ENCODE results near the gene GPSM1.
"Not testable (repeated sequence)": the region's sequence is repeated elsewhere in the genome, so short reads cannot be mapped to it uniquely, and the experiment has no call there.

Gene GPSM1

DNA sequence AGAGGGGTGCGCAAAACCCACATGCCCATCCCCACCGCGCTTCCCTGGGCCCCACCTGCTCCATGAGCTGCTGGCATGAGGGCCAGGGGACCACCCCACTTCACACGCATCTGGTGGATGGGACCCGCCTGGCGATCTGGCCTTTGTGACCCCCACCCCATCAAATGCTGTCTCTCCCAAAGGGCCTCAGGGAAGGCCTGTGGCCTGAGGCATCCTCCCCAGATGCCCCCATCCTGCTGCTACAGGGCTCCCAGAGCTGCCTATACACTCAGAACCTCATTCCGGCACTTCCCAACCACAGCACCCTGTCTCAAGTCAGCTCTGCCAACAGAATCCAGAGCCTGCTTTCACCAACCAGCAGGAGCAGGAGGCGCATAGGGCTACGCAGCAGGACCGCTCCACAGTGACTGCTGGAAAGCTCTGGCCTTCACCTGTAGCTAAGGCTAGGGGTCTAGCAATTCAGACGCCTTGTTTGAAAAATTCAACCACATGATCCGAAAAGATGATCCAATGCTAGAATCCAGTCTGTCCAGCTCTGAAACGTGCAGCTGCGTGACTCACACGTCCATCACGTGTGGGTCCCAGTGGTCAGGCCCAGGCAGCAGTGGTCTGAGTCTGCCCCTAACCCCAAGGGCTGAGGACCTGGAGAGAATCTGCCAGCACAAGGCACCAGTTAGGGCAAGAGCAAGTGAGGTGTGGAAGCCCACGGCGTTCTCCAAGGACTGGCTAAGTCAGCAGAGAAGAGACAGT is 74.0 kb downstream of the GPSM1 start:
- peak; percentile 4 for DNase-seq

DNA sequence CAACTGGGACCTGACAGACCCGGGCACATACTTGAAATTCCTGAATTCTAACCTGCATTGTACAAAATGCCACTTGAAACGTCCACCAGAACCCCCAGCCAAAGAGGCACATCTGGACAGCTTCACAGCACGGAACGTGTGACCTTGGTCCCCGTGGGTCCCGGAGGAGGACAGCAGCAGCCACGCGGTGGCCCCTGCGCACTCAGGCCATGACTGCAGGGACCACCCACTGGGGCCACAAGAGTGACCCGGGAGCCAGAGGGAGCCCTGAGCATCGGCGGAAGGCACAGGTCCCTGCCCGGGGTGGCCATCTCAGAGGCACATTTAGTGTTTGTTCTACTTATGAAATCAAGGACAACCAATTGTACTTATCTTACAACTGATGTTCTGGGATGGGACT is 74.7 kb downstream of the GPSM1 start:
- DNase-seq, result no peak

DNA sequence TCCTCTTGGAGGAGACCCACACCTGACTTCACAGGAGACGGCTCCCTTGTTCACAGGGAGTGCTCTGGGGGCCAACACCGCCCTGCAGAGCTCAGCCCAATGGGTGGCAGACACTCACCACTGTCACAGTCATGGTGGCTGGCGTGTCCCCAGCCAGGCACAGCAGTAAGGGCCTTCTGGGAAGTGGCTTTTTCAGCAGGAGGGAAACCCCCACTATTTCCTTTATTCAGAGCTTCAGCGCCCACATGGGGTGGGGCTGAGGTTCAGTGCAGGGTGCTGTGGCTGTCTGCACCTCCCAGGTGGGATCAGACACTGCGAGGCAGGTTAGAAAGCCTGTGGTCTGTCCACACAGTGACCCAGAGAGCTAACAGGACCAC is 76.2 kb downstream of the GPSM1 start:
- no peak for DNase-seq

DNA sequence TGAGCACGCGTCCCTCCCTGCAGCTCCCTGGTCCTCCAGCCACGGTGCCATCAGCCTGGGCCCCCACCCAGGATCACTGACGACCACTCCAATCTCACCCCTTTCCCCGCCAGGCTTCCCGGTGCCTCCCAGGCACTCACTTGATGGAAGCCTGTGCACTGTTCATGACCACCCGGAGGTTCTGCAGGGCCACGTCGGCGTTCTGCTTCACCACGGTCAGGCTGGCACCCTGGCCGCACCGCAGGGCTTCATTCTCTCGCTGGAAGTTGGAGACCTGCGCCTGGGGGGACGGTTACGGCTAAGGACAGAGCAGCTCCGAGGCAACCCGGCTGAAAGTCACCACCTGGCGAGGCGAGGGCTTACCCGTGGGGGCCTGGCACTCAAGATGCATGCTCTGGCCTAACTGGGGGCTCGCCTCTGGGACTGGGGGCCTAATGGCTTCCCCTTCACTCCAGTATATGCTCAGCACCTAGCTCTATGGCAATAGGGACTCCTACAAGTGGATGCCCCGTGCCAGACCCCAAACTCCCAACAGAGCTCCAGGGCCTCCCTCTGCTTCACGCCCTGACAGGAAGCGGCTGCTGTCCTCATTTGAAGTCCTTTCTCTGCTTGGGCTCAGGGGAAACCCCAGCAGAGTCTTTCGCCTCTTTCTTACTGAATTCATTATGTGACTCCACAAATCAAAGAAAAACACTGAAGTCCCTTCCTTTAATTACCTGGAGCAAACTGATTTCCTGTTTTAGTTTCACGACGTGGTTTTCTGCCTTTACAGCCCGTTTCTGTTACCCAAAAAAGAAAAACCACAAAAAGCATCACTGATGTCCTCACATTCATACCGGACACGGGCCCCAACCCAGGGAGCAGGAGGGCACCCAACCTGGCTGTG is 76.8 kb downstream of the GPSM1 start:
- DNase-seq, result no peak

DNA sequence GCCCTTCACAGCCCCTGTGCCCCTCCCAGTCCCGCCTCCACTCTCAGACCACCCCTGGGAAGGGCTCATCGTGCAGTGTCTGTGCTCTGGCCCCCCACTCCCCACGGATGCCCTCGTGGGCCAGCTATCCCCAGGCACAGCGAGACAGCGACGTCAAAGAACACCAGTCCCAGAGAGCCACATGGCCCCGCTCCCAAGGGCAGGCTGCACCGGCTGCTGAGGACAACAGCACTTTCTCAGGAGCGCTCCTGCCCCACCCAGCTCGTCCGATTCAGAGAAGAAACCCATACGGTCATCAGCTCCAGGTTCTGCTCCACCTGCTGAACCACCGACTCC is 77.4 kb downstream of the GPSM1 start:
- no peak for DNase-seq

DNA sequence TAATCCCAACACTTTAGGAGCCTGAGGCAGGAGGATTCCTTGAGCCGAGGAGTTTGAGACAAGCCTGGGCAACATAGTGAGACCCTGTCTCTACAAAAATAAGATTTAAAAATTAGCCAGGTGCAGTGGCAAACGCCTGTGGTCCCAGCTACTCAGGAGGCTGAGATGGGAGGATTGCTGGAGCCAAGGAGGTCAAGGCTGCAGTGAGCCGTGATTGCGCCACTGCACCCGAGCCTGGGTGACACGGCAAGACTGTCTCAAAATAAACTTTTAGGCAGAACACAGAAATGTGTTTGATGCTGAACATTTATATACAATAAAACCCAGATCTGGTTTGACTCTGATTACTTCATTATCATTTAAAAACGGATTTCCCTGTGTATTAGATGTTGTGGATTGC is 78.1 kb downstream of the GPSM1 start:
- no peak for DNase-seq

DNA sequence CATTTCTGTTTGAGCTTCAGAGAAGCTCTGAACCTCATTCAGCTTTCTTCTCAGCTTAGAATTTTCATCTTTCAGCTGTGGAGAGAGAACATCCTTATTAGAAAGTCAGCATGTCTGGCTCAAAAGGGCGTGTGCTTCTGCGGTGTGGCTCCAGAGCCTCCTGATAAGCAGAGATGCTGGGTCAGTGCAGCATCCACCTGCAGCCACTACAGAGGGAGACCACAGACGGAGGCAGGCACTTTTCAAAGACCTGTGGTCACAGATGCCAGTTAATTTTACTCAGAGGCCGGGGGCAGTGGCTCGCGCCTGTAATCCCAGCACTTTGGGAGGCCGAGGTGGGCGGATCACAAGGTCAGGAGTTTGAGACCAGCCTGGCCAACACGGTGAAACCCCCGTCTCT is 78.6 kb downstream of the GPSM1 start:
- DNase-seq, result not testable (repeated sequence)

DNA sequence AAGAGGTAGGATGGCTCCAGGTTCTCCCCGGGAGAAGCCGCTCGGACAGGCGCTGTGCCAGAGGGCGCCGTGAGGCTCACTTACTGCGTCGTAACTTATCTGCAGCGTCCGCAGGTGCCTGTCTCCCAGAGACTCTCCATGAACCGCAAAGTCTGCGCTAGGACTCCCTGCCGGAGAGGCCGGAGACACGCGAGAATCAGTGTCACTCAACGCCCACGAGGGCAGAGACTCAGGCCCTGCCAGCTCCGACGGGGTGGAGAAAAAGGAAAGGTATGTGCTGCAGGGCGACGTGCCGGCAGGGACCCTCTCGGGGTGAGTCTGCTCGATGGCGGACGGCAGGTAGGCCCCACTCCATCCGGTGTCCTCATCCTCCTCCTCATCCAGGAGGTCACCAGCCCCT is 79.7 kb downstream of the GPSM1 start:
- not testable (repeated sequence) for DNase-seq

DNA sequence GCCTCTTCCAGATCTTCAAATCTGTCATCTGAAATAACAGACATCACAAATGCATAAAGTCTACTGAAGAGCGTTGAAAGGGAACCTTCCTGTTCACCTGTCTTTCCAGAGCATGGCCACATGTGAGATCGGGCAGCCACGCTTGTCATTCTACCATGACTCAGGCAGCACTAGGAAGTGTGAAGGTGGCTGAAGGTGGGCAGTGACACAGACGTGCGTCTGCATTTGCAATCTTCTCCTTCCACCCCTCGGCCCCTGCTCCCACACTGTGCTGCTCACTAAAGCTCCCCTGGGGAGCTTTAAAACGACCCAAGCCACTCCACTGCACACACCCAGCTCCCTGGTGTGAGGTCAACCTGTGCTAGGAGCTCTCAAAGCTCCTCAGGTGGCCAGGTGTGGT is 80.6 kb downstream of the GPSM1 start:
- DNase-seq, result no peak
